ENCODE results near the gene YARS1. TPM values are rescaled to one million over a fixed set of nuclear protein-coding genes. Genes with fewer than 3 reads are reported as not detected.

The YARS1 gene
- total RNA-seq = 100 to 1,000 TPM; 217 to 236 TPM

DNA sequence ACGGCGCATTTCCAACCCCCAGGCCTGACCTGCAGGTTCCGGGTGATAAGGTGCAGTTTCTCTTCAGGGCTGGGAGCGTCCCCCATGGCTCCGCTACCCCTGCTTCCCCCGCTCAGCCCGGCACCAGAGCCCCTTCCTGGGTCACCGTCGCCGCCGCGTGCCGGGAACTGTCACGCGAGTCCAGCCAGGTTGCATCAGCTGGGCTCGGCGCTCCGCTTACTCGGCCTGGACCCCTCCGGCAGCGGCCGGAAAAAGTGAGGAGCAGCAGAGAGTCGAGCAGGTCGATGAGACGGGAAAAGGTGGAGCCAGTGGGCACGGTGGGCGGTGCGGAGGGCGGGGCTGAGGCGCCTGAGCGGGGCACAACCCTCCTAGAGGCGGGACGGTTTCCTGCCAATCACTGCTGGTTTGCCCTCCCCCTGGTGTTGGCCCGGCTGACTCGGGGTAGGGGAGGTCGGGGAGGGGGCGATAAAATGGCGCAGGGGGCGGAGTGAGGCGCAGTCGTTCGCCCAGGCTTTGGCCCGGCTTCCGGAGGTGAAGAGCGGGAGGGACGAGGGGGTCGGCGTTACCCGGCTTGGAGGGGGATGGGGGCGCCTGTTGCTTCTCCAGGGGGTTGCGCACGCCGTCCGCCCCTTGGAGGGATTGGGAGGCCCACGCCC, at the start of gene YARS1, which contains the start of gene S100PBP:
Gene YARS1 (minus strand): TSS at position 200 of the 656 bp plus-strand sequence. CDS start 114 bp downstream, at position 86.
Gene S100PBP (plus strand): TSS at position 495 of the 656 bp plus-strand sequence. CDS start 8,447 bp downstream, outside the sequence.
- DNase-seq (ENCODE audit: low spot score in 2 of 2) (peak; percentile 100), ATAC-seq (peak; percentile 95 to 97)
- peak within 1 kb of the TSS; percentile 99 for H3K27ac Mint-ChIP-seq
- H3K36me3 Mint-ChIP-seq = peaks cover 38% of the 10 kb centered on the region in 2 donors
- no peaks in the 10 kb centered on the region for H3K9me3 Mint-ChIP-seq

GRCh38 chr1:32865639-32866405, 48.7 kb upstream of the YARS1 start:
- Mint-ChIP-seq H3K36me3 (peaks cover 0 to 8% of the 10 kb centered on the region in 2 donors), H3K9me3 (no peaks in the 10 kb centered on the region), H3K27ac (no peak overlapping the region)
- DNase-seq (ENCODE audit: low spot score in 2 of 2) (no peak), ATAC-seq (no peak)

DNA sequence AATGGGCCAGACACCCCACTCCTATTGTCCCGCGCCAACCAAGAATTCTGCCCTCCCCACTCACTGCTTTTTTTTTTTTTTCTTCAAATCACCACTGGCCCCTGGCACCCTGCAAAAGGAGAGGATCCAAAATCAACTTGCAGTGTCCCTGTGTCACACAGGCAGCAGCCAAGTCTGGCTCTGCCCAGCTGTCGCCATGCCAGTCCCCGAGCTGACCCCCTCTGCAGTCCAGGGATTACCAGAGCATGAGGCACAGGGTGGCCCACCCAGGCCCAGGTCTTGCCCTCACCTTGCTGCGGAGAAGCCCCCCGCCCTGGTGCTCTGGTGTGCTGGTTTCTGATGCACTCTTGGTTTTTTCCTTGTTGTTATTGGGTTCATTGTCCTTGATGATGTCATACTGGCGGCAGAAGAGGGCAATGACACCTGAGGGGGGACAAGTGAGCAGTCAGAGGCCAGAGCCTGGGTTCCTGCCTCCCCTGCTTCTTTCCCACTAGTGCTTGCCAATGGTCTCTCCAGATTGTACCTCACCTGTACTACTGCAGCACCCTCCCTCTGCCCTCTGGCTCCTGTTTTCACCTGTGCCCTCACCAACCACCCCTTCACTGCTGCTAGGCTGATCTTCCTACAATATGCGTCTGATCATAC, 47.3 kb upstream of the YARS1 start:
- DNase-seq (ENCODE audit: low spot score in 2 of 2) (no peak), ATAC-seq (no peak)
- no peaks in the 10 kb centered on the region for H3K9me3 Mint-ChIP-seq
- peak overlapping the region in 1 of 2 donors; percentile 19 for H3K27ac Mint-ChIP-seq
- H3K36me3 Mint-ChIP-seq = peaks cover 0 to 8% of the 10 kb centered on the region in 2 donors

DNA sequence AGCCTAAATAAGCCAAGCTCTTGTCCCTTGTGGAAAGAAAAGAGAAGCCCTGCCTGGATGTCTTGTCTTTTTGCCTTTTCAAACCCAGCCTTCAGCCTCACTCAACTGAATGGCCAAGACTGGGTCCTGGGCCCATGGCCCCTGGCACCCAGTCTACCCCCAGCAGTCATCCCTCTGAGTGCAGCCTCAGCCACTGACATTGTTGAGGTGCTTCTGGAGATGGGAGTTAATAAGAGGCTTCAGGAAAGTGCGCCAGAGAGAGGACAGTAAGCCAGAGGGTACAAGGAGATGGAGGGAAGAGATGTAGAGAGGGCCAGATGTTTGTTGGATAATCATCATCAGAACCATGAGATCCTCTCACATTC, 46.7 kb upstream of the YARS1 start:
- Mint-ChIP-seq H3K9me3 (no peaks in the 10 kb centered on the region), H3K27ac (peak overlapping the region in 1 of 2 donors; percentile 19), H3K36me3 (peaks cover 0 to 8% of the 10 kb centered on the region in 2 donors)
- ATAC-seq (no peak), DNase-seq (ENCODE audit: low spot score in 2 of 2) (no peak)

DNA sequence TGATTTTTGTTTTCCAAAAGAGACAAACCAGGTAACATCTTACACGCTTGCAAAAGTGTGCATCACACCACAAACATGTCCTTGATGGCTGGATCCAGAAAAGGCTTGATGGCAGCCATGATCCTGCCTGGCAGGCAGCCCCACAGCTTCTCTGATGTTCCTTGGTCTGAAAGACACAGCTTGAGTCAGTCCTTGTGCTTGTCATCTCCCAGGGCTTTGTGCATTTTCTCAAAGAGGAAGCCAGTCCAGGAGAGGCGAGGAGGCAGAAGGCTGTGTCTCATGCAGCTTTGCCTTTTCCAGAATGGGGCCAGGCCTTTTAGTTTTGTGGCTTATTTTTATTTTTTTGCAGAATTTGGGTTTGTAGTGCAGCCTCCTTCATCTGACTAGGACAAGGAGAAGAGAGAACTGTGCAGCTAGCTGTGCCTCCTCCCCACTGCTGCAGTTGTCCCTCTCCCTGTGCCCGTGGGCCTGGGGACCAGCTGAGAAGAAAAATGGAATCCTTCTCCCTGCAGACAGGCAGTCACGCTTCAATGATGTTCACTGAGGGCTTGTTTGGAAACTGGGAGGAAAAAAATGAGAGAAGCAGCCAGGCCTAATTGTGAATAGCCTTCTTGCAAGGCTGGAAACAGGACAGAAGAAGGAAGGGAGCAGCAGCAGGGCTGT, 46.2 kb upstream of the YARS1 start:
- no peaks in the 10 kb centered on the region for H3K9me3 Mint-ChIP-seq
- peak overlapping the region in 1 of 2 donors; percentile 19 for H3K27ac Mint-ChIP-seq

GRCh38 chr1:32861904-32862695, 44.9 kb upstream of the YARS1 start:
- Mint-ChIP-seq H3K36me3 (peaks cover 0 to 8% of the 10 kb centered on the region in 2 donors), H3K27ac (no peak overlapping the region), H3K9me3 (no peaks in the 10 kb centered on the region)
- DNase-seq (ENCODE audit: low spot score in 2 of 2) (no peak), ATAC-seq (no peak)

More for the DNA sequence above, 46.2 kb upstream of the YARS1 start:
- DNase-seq (ENCODE audit: low spot score in 2 of 2) (no peak), ATAC-seq (no peak)
- peaks cover 0 to 8% of the 10 kb centered on the region in 2 donors for H3K36me3 Mint-ChIP-seq

DNA sequence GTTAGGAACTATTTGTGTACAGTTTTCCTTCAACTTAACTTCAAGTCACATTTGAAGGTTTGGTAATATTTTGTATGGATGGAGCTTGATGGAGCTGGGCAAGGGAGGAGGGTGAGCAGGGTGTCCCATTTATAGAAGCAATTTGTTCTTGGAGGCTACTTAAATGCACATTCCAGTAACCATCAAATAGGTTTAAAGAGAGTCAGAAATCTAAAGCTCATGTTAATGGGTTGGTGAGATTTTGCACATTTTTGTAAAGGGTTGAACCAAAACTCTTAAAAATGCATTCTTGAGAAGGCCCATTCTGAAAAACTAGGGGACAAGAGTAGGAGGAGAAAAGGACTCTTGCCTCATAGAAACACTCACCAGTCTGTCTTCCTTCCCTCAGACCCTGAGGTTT, 43.4 kb upstream of the YARS1 start:
- H3K36me3 Mint-ChIP-seq = peaks cover 0 to 8% of the 10 kb centered on the region in 2 donors
- no peak overlapping the region for H3K27ac Mint-ChIP-seq
- DNase-seq (ENCODE audit: low spot score in 2 of 2) = no peak
- no peaks in the 10 kb centered on the region for H3K9me3 Mint-ChIP-seq
- ATAC-seq = no peak

DNA sequence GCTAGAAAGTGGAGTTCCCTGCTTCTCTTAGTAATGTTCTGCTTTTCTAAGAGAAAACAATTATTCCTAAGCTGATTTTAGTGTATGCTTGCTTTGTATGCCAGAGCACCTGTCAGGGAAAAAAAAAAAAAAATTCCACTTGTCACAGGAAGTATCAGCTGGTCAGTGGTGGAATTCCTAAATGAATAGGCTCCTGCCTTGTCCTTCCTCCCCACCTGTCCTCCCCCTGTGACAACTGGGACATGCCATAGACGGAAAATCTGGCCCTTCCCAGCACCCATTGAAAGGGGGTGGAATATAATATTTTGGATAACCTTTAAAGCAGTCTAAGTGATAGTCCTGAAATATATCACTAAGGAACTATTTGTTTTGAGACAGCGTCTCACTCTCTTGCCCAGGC, 42.8 kb upstream of the YARS1 start:
- H3K9me3 Mint-ChIP-seq = no peaks in the 10 kb centered on the region
- H3K27ac Mint-ChIP-seq = no peak overlapping the region
- peaks cover 0 to 8% of the 10 kb centered on the region in 2 donors for H3K36me3 Mint-ChIP-seq
- no peak for ATAC-seq
- no peak for DNase-seq (ENCODE audit: low spot score in 2 of 2)

- Mint-ChIP-seq H3K9me3 (no peaks in the 10 kb centered on the region), H3K27ac (no peak overlapping the region), H3K36me3 (peaks cover 0 to 12% of the 10 kb centered on the region in 2 donors)
- no peak for ATAC-seq
- no peak for DNase-seq (ENCODE audit: low spot score in 2 of 2)
Observed at GRCh38 chr1:32858791-32859190, 41.6 kb upstream of the YARS1 start.

DNA sequence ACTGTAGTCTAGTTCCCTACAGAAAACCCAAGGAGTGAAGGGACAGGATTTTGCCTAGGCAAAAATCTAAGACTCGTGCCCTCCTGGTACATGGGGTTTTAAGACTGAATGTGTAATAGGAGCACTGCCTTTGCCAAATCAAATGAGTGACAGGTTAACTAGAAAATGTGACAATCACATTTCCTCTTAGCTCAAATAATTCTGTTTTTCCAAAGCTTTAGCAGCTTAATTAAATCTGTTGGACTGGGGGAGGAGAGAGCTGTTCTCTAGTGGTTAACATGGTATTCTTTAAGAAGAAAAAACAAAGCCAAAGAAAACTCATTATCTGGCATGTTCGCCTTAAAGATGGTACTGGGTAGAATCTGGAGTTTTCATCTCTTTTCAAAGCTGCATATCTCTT, 41.0 kb upstream of the YARS1 start:
- no peaks in the 10 kb centered on the region for H3K9me3 Mint-ChIP-seq
- DNase-seq (ENCODE audit: low spot score in 2 of 2) (no peak), ATAC-seq (no peak)
- no peak overlapping the region for H3K27ac Mint-ChIP-seq
- peaks cover 0 to 12% of the 10 kb centered on the region in 2 donors for H3K36me3 Mint-ChIP-seq

GRCh38 chr1:32855861-32856617, 38.9 kb upstream of the YARS1 start:
- Mint-ChIP-seq H3K36me3 (peaks cover 0 to 4% of the 10 kb centered on the region in 2 donors), H3K27ac (no peak overlapping the region), H3K9me3 (no peaks in the 10 kb centered on the region)
- ATAC-seq (no peak), DNase-seq (ENCODE audit: low spot score in 2 of 2) (no peak)

- peaks cover 0 to 5% of the 10 kb centered on the region in 2 donors for H3K9me3 Mint-ChIP-seq
- ATAC-seq (peak in 1 of 2 donors; percentile 11), DNase-seq (ENCODE audit: low spot score in 2 of 2) (no peak)
- H3K27ac Mint-ChIP-seq = no peak overlapping the region
- peaks cover 0 to 7% of the 10 kb centered on the region in 2 donors for H3K36me3 Mint-ChIP-seq
Observed at GRCh38 chr1:32848354-32849063, 31.4 kb upstream of the YARS1 start.

DNA sequence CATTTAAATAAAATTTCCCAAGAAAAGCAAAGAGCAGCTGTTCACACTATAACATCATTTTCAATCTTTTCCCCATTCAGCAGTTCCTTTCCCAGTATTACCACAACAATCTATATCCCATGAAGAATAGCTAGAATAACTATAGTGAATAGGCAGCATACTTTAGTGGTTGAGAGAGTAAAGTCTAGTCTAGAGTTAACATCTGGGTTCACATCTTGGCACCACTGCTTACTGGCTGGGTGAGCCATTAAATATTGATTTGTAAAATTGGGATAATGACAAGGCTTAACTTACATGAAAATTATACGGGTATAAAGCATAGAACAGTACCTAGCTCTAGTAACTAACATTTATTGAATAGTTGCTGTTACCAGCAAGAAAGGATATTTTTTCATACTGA, 14.7 kb upstream of the YARS1 start:
- DNase-seq (ENCODE audit: low spot score in 2 of 2) = no peak
- no peak for ATAC-seq
- H3K9me3 Mint-ChIP-seq = no peaks in the 10 kb centered on the region
- H3K36me3 Mint-ChIP-seq = peaks cover 14 to 20% of the 10 kb centered on the region in 2 donors
- no peak overlapping the region for H3K27ac Mint-ChIP-seq

DNA sequence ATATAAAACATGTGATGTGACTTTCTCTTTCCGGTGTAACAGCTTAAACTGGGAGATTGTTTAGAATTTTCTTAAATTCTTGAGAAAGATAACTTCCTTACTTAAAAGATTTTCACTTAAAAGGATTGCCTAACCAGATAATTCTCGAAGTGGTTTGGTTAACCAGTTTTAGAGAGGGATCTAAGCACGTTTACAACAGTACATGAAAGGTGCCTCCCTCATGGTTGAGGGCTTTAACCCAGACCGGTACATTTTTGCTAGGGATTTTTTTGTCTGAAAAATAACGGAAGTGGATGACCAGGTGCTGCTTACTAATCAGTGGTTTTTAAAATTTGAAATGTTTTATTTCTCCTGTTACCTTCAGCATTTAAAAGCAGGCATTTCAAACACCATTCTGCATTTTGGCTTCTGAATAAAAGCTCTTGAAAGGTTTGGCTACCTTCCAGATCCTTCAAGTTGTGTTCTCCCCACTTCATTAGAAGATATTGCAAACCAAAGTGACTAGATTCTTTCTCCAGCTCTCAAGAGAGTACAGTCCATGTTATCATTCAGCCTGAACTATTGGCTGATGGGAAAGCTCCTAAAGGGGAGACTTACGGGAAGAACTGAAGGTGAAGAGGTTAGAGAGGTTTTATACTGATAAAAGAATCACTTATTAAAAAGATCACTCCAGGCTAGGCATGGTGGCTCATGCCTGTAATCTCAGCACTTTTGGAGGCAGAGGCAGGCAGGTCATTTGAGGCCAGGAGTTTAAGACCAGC, 13.1 kb upstream of the YARS1 start:
- Mint-ChIP-seq H3K27ac (peak overlapping the region in 1 of 2 donors; percentile 37), H3K9me3 (no peaks in the 10 kb centered on the region), H3K36me3 (peaks cover 22 to 27% of the 10 kb centered on the region in 2 donors)
- ATAC-seq (no peak), DNase-seq (ENCODE audit: low spot score in 2 of 2) (no peak)

All from activated naive CD4-positive, alpha-beta T cell treated with anti-CD3 and anti-CD28 coated beads, Interleukin-2, amount 50 U/mL, for 72 hours (primary cell).